Stimulated activated CD4-positive, alpha-beta T cell treated with anti-CD3 and anti-CD28 coated beads, Interleukin-2, amount 100 ng/mL, for 4 hours (primary cell): ENCODE data around the gene PAPPA.

ENCODE experiments used
- DNase-seq: peaks from one replicate; pipeline ENCODE4 v3.0.0-alpha.2; 2020; ENCODE audit warnings: low read depth

Gene PAPPA

GRCh38 chr9:116232424-116233159 lies 79.0 kb downstream of the PAPPA start:
- no peak for DNase-seq

- DNase-seq, result no peak
Measured at GRCh38 chr9:116233160-116233530, 79.6 kb downstream of the PAPPA start.

GRCh38 chr9:116234081-116234480 lies 80.5 kb downstream of the PAPPA start:
- no peak for DNase-seq

- DNase-seq, result no peak
Measured at GRCh38 chr9:116236979-116237378, 83.4 kb downstream of the PAPPA start.

GRCh38 chr9:116237456-116237855 lies 83.9 kb downstream of the PAPPA start:
- DNase-seq, result no peak

- no peak for DNase-seq
Measured at GRCh38 chr9:116238225-116238624, 84.6 kb downstream of the PAPPA start.

- DNase-seq, result no peak
Measured at GRCh38 chr9:116238776-116239340, 85.3 kb downstream of the PAPPA start.

- no peak for DNase-seq
Measured at GRCh38 chr9:116243708-116244107, 90.1 kb downstream of the PAPPA start.

- no peak for DNase-seq
Measured at GRCh38 chr9:116247284-116247683, 93.7 kb downstream of the PAPPA start.

- DNase-seq, result no peak
Measured at GRCh38 chr9:116247791-116248374, 94.3 kb downstream of the PAPPA start.

- no peak for DNase-seq
Measured at GRCh38 chr9:116250891-116251290, 97.3 kb downstream of the PAPPA start.

GRCh38 chr9:116251366-116251765 lies 97.8 kb downstream of the PAPPA start:
- DNase-seq, result no peak

GRCh38 chr9:116260531-116260930 lies 106.9 kb downstream of the PAPPA start:
- DNase-seq, result no peak

- DNase-seq, result no peak
Measured at GRCh38 chr9:116262448-116262847, 108.9 kb downstream of the PAPPA start.

GRCh38 chr9:116264361-116264760 lies 110.8 kb downstream of the PAPPA start:
- DNase-seq, result no peak

- DNase-seq, result no peak
Measured at GRCh38 chr9:116267021-116267420, 113.4 kb downstream of the PAPPA start.

GRCh38 chr9:116269250-116269649 lies 115.7 kb downstream of the PAPPA start:
- no peak for DNase-seq

- DNase-seq, result no peak
Measured at GRCh38 chr9:116270546-116270945, 117.0 kb downstream of the PAPPA start.

- no peak for DNase-seq
Measured at GRCh38 chr9:116271340-116271739, 117.7 kb downstream of the PAPPA start.

- DNase-seq, result no peak
Measured at GRCh38 chr9:116271991-116272390, 118.4 kb downstream of the PAPPA start.

GRCh38 chr9:116274293-116274692 lies 120.7 kb downstream of the PAPPA start:
- DNase-seq, result no peak

- no peak for DNase-seq
Measured at GRCh38 chr9:116275418-116276195, 122.0 kb downstream of the PAPPA start.

- no peak for DNase-seq
Measured at GRCh38 chr9:116276196-116276493, 122.6 kb downstream of the PAPPA start.
